NK-92 treated with Interleukin-12 subunit alpha and Interleukin-12 subunit beta, amount 100 ng/mL, for 24 hours (cell line): ENCODE data around the gene ABCC4.

ENCODE experiments used
- DNase-seq: peaks from one replicate; lab custom pipeline; 2025; lab: John Stamatoyannopoulos, UW

Gene ABCC4

GRCh38 chr13:95117092-95117491, 184.2 kb downstream of the ABCC4 start:
- no peak for DNase-seq

- DNase-seq = no peak
Measured at GRCh38 chr13:95115525-95115924, 185.7 kb downstream of the ABCC4 start.

GRCh38 chr13:95113601-95114000, 187.7 kb downstream of the ABCC4 start:
- DNase-seq = no peak

- no peak for DNase-seq
Measured at GRCh38 chr13:95112883-95113282, 188.4 kb downstream of the ABCC4 start.

GRCh38 chr13:95111608-95112007, 189.6 kb downstream of the ABCC4 start:
- DNase-seq = no peak

- no peak for DNase-seq
Measured at GRCh38 chr13:95106562-95106961, 194.7 kb downstream of the ABCC4 start.

GRCh38 chr13:95100525-95101433, 200.5 kb downstream of the ABCC4 start:
- no peak for DNase-seq

GRCh38 chr13:95099541-95099940, 201.7 kb downstream of the ABCC4 start:
- DNase-seq = no peak

GRCh38 chr13:95098916-95099315, 202.3 kb downstream of the ABCC4 start:
- DNase-seq = no peak

GRCh38 chr13:95091755-95092154, 209.5 kb downstream of the ABCC4 start:
- no peak for DNase-seq

GRCh38 chr13:95087746-95088305, 213.4 kb downstream of the ABCC4 start:
- no peak for DNase-seq

GRCh38 chr13:95086761-95087160, 214.5 kb downstream of the ABCC4 start:
- no peak for DNase-seq

GRCh38 chr13:95083758-95084157, 217.5 kb downstream of the ABCC4 start:
- no peak for DNase-seq

- no peak for DNase-seq
Measured at GRCh38 chr13:95083066-95083465, 218.2 kb downstream of the ABCC4 start.

GRCh38 chr13:95075506-95075905, 225.7 kb downstream of the ABCC4 start:
- no peak for DNase-seq

GRCh38 chr13:95074820-95075219, 226.4 kb downstream of the ABCC4 start:
- no peak for DNase-seq

GRCh38 chr13:95073747-95074311, 227.4 kb downstream of the ABCC4 start:
- no peak for DNase-seq

- DNase-seq = no peak
Measured at GRCh38 chr13:95067303-95067702, 233.9 kb downstream of the ABCC4 start.

- DNase-seq = no peak
Measured at GRCh38 chr13:95060014-95060519, 241.2 kb downstream of the ABCC4 start.

- no peak for DNase-seq
Measured at GRCh38 chr13:95059306-95059705, 241.9 kb downstream of the ABCC4 start.

GRCh38 chr13:95058680-95059079, 242.6 kb downstream of the ABCC4 start:
- no peak for DNase-seq

- DNase-seq = no peak
Measured at GRCh38 chr13:95056266-95056665, 245.0 kb downstream of the ABCC4 start.
